Pons (tissue), 1 donor: ENCODE data around the gene NTRK3.

Experiments
- DNase-seq: peaks from one replicate; pipeline ENCODE4 v3.0.0-alpha.2; 2016; ENCODE audit warnings: low spot score

NTRK3 gene

GRCh38 chr15:88179562-88179961, 77.0 kb downstream of the NTRK3 start:
- DNase-seq: no peak

GRCh38 chr15:88178631-88179030, 77.9 kb downstream of the NTRK3 start:
- no peak for DNase-seq

- no peak for DNase-seq
Observed at GRCh38 chr15:88177451-88177850, 79.1 kb downstream of the NTRK3 start.

- DNase-seq: no peak
Observed at GRCh38 chr15:88174571-88174970, 82.0 kb downstream of the NTRK3 start.

- no peak for DNase-seq
Observed at GRCh38 chr15:88166082-88166993, 90.2 kb downstream of the NTRK3 start.

- DNase-seq: no peak
Observed at GRCh38 chr15:88161636-88162035, 94.9 kb downstream of the NTRK3 start.

GRCh38 chr15:88155310-88155709, 101.2 kb downstream of the NTRK3 start:
- DNase-seq: no peak

GRCh38 chr15:88152672-88153071, 103.9 kb downstream of the NTRK3 start:
- no peak for DNase-seq

GRCh38 chr15:88147760-88148159, 108.8 kb downstream of the NTRK3 start:
- DNase-seq: no peak

GRCh38 chr15:88144921-88145653, 111.5 kb downstream of the NTRK3 start:
- DNase-seq: no peak

- DNase-seq: no peak
Observed at GRCh38 chr15:88142121-88142520, 114.4 kb downstream of the NTRK3 start.

- DNase-seq: no peak
Observed at GRCh38 chr15:88141269-88141889, 115.2 kb downstream of the NTRK3 start.

- no peak for DNase-seq
Observed at GRCh38 chr15:88140398-88140797, 116.1 kb downstream of the NTRK3 start.

GRCh38 chr15:88139936-88140335, 116.6 kb downstream of the NTRK3 start:
- peak; percentile 91 for DNase-seq

- no peak for DNase-seq
Observed at GRCh38 chr15:88133795-88134194, 122.7 kb downstream of the NTRK3 start.

- no peak for DNase-seq
Observed at GRCh38 chr15:88132499-88132898, 124.0 kb downstream of the NTRK3 start.

- DNase-seq: no peak
Observed at GRCh38 chr15:88131937-88132336, 124.6 kb downstream of the NTRK3 start.

- no peak for DNase-seq
Observed at GRCh38 chr15:88127432-88127790, 129.1 kb downstream of the NTRK3 start.

- no peak for DNase-seq
Observed at GRCh38 chr15:88126695-88127431, 129.7 kb downstream of the NTRK3 start.

GRCh38 chr15:88125576-88125975, 131.0 kb downstream of the NTRK3 start:
- DNase-seq: peak; percentile 25

GRCh38 chr15:88124199-88124598, 132.3 kb downstream of the NTRK3 start:
- DNase-seq: no peak

- no peak for DNase-seq
Observed at GRCh38 chr15:88121968-88122530, 134.5 kb downstream of the NTRK3 start.
